HG03025 (cell line): ENCODE measurements around the gene ATOH1.

Experiments used
- ATAC-seq: cut with Tn5 transposase; IDR thresholded peaks from one replicate; pipeline ENCODE4 v1.9.1; 2021; ENCODE audit warnings: mild to moderate bottlenecking, moderate library complexity; ENCODE audit not compliant: unreplicated experiment, low FRiP score

Gene ATOH1

GRCh38 chr4:93834249-93835066, 5.9 kb downstream of the ATOH1 start:
- no peak for ATAC-seq

DNA sequence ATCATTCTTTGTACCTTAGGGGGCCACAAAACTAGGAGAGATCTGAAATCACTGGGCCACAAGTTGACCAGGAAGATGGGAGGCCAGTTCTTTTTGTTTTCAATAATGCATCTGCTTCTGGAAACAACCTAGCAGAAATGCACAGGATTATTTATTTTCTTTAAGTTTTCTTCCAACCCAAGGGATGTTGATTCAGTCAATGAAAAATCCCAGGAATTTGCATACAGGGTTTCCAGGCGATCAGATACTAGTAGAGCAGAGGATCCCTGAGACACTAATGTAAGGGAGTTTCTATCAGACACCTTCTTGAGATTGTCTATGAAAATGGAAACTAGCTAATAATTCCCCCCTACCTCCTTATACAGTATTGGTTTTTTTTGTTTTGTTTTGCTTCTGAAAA, 7.4 kb downstream of the ATOH1 start:
- no peak for ATAC-seq

DNA sequence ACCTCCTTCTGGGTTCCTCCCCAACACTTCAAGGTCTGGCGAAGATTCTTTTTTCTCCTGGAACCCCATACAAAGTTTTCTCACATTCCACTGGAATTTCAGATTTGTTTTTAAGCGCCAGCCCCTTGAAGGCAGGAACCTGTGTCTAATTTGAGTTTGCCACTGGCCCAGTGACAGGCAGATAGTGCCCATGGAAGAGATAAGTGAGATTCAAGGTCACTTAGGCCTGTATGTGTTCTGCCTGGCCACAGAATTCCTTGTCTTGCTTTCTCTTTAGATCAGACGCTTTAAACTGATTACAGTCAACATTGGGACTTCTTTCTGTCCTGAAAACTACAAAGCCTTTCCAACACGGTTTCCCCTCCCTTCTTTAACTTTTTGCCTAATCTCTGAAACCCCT, 11.2 kb downstream of the ATOH1 start:
- no peak for ATAC-seq

DNA sequence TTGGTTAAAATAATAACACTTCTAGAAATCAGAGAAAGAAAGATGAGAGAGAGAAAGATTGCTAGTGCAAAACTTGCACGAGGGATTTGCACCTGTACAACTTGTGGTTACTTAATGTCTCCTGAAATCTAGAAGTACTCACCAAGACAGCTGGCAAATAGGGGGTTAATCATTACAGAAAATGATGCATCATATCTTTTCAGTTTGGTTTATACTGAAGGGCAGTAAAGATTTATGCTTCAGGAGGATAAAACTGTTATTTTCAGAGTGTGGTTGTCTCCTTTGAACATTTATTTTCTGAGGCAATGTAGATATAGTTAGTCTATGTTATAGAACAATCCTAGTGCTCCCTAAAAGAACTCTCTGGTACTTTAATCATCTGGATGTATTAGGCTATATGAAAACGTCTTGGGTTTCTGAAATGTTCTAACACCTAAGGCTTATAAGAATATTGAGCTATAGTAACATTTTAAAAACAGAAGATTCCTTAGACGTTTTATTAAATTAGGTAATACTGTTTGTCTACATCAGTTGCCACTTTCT, 13.3 kb downstream of the ATOH1 start:
- no peak for ATAC-seq

DNA sequence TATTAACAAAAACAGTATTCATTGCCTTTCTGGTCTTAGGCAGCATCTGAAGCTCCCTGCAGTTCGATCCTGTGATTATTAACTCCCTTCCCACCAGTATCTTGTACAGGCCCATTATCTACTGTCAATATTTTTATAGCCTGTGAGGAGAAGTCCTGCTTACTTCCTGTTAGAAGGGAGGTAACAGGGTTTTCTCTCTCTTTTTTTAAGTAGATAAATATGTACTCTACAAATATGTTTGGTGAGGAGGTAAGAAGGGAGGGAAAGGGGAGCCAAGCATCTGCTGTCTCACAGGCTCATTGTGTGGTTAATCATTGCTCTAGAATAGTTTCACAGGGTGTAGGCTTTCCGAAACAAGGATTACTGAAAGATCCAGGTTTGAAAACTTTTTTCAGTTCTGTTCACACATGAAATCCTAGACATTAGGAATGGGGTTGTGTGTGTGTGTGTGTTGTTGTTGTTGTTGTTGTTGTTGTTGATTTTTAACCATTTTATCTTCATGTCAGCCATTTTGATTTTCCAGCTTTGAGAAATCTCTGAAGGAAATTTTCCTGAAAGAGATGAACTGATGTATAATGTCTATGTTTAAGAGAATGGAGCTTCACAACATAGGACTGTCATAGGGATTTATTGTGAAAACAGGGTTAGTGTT, 14.2 kb downstream of the ATOH1 start:
- no peak for ATAC-seq

DNA sequence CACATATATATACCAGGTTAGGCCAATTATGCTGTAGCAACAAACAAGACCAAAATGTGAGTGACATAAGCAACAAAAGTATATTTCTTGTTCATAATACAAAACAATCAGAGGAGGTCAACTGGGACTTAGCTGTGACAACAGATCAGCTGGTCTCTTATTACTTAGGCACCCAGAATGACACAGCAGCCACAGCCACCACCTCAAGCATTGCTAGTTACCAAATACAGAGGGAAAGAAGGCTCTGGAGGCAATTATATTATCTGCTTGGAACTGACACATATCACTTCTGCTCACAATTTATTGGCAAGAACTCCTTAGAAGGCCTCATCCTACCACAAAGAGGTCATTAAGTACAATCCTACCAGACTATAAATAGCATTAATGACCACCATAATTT, 15.2 kb downstream of the ATOH1 start:
- no peak for ATAC-seq

- no peak for ATAC-seq
These were observed 24.1 kb downstream of the ATOH1 start for GRCh38 chr4:93852680-93853079.

GRCh38 chr4:93855926-93856325, 27.4 kb downstream of the ATOH1 start:
- ATAC-seq: no peak

DNA sequence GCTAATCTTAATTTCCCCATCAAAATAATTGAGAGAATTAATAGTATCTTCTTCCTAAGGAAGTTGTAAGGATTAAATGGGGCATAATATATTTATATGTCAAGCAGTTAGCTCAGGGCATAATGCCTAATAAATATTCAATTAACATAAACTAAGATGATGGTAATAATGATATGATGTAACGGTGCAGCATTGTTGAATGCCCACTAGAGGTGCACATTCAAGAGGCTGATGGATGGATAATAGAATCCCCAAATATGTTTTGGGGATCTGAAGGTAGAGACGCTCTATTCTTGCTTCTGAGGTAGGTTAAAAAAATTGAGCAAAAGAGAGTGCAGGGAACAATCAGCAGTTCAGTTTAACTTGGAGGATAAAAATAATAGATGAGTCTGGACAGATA, 37.1 kb downstream of the ATOH1 start:
- no peak for ATAC-seq

DNA sequence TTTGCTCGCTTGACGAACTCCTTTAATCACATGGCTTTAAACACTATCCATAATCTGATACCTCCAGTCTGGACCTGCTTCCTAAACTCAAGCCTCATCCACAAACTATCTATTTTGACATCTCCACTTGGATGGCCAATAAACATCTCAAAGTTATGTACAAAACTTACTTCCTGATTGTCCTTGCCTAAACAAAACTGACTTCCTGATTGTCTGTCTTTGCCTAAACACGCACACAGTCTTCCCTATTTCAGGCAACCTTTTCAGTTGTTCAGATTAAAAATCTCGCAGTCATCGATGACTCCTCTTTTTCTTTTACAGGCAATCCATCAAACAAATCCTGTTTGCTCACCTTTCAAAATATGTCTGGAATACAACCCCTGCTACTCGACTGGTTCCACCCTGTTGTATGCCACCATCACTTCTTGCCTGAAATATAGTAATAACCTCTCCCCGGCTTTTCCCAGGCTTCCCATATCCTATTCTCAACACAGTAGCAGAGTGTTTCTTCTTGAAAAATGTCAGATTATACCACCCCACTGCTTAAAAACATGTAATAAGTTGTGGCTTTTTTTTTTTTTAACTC, 39.0 kb downstream of the ATOH1 start:
- ATAC-seq: no peak

DNA sequence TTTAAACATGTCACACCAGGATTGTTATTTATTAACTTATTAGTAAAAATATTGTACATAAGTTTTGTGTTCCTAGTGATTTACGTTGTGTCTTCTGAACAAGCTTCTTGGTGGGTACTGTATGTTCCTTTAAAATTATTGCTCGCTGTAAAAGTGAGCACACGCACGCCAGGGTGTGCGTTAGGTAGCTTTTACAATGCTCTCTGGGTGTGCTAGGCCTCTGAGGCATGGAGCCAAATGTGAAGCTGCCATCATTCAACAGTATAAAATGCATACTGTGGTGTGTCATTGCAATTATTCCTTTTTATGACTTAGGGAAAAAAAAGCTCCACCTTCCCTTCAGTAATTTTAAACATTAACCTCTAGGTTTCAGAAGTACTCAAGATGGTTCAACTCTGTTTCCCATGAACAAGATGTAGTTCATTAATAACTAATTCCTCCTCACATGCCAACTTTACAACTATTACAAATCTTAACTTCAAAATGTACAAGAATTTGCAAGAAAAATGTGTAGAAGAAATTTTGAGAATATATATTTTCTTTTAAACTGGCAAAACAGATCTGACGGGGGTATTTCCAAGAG, 42.4 kb downstream of the ATOH1 start:
- ATAC-seq: no peak

DNA sequence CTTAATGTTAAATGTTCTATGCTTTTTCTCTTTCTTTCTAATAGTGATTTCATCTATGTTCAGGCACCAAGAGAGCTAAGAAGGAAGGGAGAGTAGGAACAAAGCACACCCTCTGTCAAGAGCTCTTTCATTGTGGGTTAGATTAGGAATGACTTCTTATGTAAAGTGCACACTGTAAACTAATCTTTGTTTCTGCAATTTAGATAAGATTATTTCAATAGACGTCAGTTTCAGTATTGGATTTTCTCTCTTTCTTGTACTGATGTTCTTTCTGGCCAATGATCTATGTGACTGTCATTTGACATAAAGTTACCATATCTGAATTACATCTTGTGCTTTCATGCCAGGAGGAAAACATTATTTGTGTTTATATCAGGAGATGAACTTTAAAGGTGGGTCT, 48.2 kb downstream of the ATOH1 start:
- ATAC-seq: no peak

DNA sequence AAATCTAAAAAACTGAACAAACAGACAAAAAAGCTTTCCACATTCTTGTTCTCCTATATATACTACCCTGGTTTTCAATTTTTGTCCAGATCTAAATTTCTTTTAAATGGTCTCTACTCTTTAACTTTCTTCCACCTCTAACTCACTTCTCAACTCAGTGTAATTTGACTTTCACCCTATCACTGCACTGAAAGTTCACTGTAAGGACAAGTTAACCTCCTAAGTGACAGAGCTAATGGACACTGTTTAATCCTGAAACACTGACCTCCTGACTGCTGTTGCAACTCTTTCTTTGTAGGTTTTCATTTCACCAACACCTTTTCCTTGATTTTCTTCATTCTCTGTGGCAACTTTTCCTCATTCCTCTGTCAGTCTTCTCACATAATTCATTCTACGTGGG, 50.0 kb downstream of the ATOH1 start:
- no peak for ATAC-seq

GRCh38 chr4:93879919-93880318, 51.4 kb downstream of the ATOH1 start:
- no peak for ATAC-seq
